NCI-H1417 (cell line): ENCODE results near the gene ZC2HC1C.

Source experiments
- DNase-seq, 3 experiments: peaks; one replicate each; lab custom pipeline; 2025; lab: John Stamatoyannopoulos, UW

ZC2HC1C gene

GRCh38 chr14:75069121-75069810 is at the start of gene ZC2HC1C:
Gene ZC2HC1C, plus strand, starts transcription at chr14:75069641. Its CDS starts 933 bp downstream, at chr14:75070574.
- peak; percentile 98 for DNase-seq

DNA sequence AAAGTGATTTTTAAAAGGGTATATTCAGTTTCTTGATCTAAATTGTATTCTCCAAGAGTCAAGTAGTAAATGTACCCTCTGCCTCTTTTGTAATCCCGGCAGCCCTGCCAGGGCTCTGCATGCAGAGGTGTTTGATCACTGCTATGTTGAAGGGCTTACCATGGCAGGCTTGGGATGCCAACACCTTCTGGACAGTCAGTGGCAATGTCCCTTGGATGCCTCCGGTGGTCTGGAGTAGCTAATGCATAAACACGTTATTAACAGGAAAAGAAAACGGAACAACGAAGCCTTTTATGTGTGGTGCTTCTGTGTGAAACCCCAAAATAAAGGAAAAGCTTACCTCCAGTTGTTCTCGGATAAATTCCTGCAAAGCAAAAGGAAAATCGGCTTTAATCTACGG is 46.8 kb upstream of the ZC2HC1C start:
- peak in 1 of 3 experiments; percentile 30 for DNase-seq

GRCh38 chr14:75023108-75023507 is 46.3 kb upstream of the ZC2HC1C start:
- DNase-seq: no peak

GRCh38 chr14:75025082-75025481 is 44.4 kb upstream of the ZC2HC1C start:
- DNase-seq: no peak

GRCh38 chr14:75025876-75026275 is 43.6 kb upstream of the ZC2HC1C start:
- no peak for DNase-seq

DNA sequence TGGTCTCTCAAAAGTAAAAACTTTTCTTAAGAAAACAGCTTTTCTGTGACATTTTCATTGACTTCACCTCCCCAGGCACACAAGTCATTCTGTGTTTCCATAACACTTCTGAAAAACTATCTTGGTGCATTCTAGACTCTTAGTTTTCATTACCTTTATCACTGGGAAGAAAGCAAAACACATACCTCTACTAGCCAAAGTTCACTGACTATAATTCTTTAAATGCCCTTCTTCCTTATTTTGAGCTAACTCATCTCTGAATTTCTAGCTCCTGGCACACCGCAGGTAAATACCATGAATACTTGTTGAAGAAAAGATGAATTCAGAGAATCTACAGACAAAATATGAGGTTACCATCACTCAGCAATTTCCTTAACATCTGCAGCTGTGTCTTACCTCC is 39.3 kb upstream of the ZC2HC1C start:
- DNase-seq: no peak

DNA sequence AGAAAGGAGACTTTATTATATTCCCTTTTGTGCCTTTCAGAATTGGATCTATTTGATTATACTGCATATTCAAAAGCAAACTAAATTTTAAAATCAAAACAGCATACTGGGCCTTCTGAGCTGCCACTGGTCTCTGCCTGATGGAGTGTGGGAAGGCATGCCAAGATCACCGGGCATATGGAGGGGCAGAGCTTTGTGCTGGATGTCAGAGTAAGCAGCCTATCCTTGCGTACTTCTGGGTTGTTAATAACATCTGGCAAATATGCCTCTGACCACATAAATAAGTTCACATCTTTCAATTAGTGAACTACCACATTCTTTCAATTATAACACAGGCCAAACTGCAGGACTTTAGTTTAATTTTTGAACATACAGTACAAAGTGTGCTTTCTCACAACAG is 36.5 kb upstream of the ZC2HC1C start:
- DNase-seq: no peak

GRCh38 chr14:75040507-75040906 is 28.9 kb upstream of the ZC2HC1C start:
- DNase-seq: no peak

DNA sequence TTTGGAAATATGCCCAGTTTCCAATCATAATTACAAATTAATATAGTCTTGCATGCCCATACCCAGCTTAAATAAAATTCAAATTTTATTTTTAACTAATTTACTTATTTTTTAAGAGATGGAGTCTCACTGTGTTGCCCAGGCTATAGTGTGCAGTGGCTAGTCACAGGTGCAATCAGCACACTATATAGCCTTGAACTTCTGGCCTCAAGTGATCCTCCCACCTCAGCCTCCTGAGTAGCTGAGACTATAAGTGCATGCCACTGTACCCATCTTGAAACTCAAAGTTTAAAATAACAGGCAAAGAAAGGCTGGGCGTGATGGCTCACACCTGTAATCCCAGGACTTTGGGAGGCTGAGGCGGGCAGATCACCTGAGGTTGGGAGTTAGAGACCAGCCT is 28.5 kb upstream of the ZC2HC1C start:
- DNase-seq: no peak

DNA sequence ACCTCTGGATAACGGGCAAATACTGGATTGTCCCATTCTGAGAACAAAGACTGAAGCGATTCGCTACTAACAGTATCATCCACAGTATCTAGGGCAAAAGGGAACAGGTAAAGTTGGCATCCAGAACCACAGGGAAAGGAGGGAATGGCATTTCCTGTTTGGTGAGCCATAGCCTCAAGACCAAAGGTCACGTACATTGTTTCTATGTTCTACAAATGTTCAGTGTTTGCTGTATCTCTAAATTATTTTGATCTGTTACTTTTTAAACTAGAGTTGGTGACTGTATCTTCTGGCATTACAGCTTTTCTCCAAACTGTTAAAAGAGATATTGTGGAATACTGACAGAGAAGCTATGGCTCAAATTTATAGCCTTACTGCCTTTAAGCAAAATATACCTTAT is 27.8 kb upstream of the ZC2HC1C start:
- no peak for DNase-seq

GRCh38 chr14:75042035-75042434 is 27.4 kb upstream of the ZC2HC1C start:
- no peak for DNase-seq

DNA sequence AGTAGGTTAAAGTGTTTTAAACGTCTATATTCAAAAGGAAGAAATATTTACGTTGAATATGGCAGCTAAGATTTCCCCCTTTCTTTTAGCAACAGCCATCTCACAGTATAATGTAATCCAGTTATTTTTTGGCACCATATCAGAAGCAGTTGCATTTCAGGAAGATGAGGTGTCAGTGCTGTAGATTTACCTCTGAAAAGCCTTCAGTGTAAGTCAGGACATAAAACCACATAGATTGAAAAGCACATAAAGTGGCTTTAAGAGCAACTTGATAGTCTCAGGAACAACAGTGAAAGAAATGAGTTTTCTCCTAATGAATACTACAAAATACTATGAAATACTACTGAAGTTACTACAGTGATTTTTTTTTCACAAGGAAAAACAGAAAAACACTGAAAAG is 25.1 kb upstream of the ZC2HC1C start:
- DNase-seq: no peak

GRCh38 chr14:75044752-75045151 is 24.7 kb upstream of the ZC2HC1C start:
- no peak for DNase-seq

DNA sequence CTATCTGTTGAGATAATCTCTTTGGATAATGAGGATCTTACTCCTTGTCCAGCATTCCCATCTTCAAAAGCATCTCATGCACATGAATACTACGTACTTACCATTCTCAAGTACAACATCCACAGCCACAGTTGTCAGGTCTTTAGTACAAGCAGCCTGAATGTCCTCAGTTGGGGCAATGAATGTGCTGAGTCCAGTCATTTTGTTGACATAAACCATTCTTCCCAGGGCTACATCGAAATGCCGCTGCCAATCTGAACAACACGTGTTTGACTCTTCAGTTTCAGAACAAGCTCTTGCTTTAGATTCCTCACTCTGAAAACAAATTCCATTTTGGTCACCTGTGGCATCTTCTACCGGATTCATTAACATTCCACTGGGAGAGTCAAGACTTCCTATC is 23.2 kb upstream of the ZC2HC1C start:
- no peak for DNase-seq

DNA sequence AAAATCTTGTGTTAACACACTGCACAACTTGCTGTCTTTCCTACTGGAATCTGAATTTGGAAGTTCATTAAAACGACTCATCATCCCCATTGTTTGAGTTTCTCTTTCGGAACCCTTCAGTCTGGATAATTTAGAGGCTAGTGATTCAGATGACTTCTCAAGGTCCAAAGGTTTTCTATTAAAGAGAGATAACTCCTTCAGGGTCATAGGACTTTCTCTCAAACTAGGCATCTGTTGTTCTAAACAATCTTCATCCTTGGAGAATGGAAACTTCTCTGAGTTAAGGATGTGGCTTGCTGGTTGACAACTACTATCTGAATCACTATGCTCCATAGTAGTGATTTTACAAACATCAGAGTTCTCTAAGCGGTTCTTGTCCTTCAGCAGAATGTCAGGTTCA is 22.5 kb upstream of the ZC2HC1C start:
- DNase-seq: no peak

GRCh38 chr14:75047506-75047905 is 21.9 kb upstream of the ZC2HC1C start:
- no peak for DNase-seq

- DNase-seq: no peak
Observed at GRCh38 chr14:75048101-75048500, 21.3 kb upstream of the ZC2HC1C start.

DNA sequence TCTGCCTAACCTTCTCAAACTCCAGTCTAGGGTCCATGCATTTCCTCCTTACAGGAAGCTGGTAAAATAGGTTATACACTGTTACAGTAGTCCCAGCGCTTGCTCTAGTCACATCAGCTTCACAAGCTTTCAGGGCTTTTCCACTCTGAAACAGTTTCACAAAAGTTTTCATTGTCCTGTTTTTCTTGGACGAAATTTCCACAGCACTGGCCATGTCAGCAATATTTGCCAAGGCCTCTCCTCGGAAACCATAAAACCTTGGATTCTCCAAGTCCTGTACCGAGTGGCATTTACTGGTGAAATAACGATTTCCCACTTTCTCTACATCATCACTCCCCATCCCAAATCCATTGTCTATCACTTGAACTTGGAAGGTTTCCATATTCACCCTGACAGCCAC is 20.3 kb upstream of the ZC2HC1C start:
- DNase-seq: no peak

- DNase-seq: no peak
Observed at GRCh38 chr14:75049731-75050201, 19.7 kb upstream of the ZC2HC1C start.

GRCh38 chr14:75050852-75051555 is 18.4 kb upstream of the ZC2HC1C start, which contains the start of gene MLH3:
Gene MLH3, minus strand, starts transcription at chr14:75051467. Its CDS starts 1,812 bp downstream, at chr14:75049655.
- peak; percentile 90 to 97 (median 96) for DNase-seq

DNA sequence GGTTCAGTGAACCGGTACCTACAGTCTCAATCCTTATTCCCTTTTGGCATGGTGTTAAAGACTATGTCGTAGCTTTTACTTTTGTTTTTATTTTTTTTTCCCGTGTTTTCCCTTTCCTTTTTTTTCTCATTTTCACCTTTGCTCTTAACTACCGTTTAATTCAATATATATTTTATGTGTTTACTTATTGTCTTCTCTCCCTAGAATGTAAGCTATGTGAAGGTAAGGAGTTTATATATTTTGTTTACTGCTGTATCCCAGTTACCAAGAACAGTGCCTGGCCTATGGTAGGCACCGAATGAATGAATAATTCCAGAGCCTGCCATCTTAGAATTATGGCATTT is 17.9 kb upstream of the ZC2HC1C start:
- no peak for DNase-seq

DNA sequence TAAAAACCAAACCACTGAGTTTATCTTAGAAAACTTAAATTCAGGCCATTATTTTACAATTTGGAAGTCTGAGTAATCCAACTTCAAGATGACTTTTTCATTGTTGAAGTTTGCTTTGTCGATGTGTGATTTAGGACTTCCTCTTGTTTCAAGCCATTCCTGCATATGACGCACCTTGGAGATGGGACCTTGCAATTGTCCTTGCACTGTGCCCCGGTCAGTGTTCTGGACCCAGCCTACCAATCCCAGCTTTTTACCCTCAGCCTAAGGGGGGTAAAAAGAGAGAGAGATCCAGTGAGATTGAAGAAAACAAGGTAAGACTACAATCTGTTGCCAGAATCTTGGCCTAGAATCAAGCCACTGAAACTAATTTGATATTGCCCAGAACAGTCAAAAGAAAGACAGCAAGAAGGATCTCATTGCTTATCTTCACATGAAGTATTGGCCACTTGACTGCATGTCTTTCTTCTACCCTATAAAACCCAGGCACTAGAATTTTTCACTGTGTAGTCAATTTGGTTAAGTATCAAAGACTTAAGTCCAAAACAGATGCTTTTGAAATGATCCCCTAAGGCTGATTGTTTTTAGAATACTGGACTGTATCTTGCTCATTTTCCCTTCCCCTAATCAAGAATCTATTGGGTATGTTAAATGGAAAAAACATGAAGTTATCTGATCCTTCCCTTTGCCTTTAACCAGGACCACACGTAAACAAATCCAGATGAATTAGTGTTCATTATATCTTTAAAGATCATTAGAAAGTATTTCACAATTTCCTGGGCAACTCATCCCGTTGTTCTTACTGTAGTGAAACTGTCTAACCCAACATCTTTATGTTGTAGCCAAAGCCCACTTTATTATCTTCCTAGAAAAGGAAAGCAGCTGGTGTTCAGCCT is 15.8 kb upstream of the ZC2HC1C start:
- no peak for DNase-seq

DNA sequence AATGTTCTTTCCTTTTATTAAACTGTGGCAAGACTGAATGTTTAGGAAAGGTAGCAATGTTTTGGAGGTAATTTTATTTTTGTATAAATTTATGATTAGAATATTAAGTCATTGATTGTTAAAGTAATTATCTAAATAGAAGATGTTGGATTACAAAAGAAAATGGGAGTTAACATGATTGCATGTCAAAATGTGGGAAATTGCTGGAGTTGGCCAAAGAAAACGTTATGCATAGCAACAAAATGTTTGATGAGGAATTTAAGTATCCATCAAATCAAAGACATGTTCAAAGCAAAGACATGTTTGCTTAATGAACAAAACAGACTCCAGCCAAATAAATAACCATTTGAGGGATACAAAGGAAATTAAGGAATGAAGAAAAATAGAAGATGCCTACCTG is 15.0 kb upstream of the ZC2HC1C start:
- DNase-seq: no peak
